GM18873 (cell line): ENCODE data around the gene COMMD1.
"Not testable (repeated sequence)": the region's sequence is repeated elsewhere in the genome, so short reads cannot be mapped to it uniquely, and the experiment has no call there.

Experiments used
- ATAC-seq: cut with Tn5 transposase; IDR thresholded peaks from one replicate; pipeline ENCODE4 v1.9.1; 2021; ENCODE audit warnings: mild to moderate bottlenecking, moderate library complexity, moderate number of reproducible peaks; ENCODE audit not compliant: unreplicated experiment, low FRiP score

The COMMD1 gene

DNA sequence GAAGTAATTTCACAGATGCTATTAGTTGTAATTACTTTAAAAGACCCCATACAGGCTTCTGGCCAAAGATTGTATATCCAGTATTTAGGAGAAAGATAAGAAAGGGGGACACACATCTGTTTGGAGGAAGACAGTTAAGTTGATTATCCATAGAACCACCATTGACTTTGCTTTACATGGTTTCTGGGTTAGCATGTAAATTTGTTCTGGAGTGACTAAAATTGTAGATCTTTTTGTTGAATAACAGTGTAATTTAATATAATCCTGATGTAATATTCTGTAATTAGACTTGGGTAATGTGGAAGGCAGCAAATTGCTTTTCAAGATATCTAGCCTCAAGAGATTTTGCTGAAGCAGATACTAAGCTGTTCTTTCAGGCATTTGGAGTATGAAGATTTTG lies 17.2 kb downstream of the COMMD1 start:
- ATAC-seq = no peak

DNA sequence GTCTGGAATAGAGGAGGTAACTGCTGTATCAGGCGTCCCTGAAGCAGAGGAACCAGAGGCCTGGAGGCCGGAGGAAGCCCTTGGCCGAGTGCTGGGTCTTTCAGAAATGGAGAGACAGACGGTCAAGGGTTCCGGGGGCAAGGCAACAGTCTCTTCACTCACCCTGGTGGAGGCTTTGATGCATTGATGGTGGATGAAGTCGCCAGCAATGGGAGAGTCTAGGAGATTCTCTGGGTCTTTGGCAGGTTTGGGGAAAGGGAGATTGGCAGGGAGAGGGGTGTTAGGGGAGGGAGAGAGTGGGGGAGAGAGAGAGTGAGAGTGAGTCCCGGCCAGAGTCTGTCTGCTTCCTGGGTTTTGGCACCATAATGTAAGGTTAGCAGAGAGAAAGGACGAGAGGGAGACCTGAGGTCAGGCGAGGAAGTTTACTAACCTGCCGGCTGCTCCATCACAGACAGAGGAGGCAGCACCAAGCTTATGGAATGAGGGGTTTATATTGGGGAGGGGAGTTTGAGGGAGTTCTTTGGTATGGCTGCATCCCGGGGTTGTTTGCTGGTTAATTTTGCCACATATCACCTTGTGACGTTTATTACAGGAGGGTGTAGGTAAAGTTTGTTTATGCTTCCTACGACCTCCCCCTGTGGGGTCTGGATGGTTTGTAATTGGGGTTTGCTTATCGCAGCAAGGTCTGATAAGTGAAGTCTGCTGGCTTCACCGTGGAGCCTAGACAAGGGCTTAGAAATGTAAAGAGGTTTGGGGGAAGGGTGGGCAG lies 19.6 kb downstream of the COMMD1 start:
- no peak for ATAC-seq

DNA sequence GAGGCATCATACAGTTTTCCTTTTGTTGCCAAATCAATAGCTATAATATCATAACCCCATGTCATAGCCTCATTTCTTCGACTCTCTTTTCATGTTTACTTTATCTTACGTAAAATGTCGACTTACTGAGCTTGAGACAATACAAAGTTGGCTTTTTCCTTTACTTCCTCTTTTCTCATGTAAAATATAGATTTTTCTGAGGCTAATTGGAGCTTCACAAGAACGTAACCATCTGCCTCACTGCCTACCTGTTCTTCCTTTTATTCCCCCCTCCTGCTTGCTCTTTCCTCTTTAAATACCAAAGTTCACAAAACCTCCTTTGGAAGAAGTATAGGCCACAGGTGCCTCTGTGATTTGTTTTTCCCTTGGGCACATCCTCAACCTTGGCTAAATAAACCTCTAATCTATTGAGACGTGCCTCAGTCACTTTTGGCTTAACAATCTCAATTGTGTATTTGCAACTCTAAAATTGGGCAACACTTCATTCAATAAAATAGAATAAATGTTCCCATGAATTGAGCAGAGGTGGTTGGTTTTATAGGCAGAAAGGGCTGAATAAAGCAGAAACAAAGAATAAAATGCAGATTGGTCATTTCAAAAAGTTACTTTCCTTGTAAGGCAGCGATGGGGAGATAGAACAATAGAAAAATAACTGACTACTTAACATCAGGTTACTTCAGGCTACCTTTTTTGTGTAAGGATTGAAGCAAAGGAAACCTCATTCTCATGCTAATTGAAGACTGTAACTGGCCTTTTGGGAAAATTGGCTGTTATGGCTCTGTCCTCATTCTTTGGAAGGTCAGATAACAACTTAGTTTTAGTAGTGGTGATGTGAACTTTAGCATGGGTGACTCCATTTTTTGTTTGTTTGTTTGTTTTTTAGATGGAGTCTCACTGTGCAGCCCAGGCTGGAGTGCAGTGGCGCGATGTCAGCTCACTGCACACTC lies 21.3 kb downstream of the COMMD1 start:
- no peak for ATAC-seq

DNA sequence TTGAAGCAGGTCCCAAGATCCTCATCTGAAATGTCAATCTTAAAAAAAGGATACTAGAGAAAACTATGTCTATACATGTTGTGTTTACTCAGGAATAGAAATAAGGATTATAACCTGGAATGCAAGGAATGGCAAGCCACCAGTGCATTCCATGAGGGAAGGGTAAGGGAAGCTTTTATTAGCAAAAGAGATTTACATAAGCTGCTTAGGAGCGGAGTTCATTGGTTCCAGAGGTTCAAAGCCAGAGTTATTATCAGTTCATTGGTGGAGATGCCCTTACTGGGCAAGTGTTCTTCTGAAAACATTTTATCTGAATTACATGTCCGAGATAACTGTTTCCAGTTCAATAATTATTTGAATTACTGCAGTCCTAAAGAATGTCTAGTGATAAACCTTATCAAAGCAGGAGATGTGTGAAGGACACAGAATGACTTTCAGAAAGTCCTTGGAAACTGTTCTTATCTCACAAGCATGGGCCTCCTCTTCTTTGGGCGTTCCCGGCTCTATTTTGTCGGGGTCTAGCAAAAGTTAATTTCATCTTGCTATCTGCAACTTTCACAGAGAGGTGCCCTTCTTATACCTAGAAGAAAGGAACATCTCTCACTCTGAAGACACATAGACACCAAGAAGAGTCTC lies 23.5 kb downstream of the COMMD1 start:
- no peak for ATAC-seq

DNA sequence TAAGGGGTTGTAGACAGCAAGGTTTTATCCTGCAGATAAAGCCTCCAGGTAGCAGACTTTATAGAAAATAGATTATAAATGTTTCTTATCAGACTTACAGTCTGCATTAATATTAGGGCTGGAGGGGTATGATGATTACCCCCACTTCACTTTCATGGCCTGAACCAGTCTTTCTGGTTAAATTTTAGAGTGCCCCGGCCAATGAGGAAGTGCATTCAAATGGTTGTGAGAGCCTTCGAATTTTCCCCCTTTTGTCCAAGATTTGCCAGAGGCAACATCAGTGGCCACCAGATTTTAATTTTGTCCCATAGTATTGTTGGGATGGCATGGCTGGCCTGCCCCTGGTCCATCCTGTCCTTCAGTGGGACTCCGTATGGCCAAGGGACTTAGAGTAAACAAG lies 31.6 kb downstream of the COMMD1 start:
- ATAC-seq = no peak

DNA sequence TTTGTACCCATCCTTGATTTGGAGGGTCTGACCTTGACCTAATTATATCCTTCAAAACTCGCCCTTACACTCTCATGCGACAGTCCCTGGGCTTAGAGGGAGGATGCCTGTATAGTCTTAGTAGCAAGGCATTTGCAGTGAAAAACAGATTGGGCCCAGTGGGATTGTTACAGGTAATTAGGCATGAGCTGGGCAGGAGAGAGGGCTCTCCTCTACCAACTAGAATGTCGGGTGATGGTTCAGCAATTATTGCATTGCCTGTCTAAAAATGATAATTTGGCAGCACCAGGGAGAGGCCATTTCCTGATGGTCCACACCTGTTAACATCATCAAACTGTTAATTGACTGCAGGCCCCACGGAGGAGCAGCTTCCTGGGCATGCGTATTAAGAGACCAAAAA lies 32.4 kb downstream of the COMMD1 start:
- ATAC-seq = no peak

DNA sequence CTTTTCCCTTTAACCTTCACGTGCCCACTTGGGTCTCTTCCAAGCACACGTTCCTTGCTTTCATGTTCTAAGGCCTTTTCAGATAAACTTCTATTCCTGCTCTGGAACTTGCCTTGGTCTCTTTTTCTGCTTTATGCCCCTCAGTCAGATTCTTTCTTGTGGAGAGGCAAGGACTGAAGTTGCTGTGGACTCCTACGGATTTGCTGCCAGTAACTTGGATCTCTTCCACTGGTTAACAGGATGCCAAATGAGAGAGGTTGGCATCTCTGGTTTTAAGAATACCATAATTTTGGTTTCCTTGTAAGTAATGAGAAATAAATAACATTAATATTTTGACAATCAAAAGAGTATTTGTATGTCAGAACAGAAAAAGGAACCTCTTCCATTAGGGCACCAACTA lies 33.0 kb downstream of the COMMD1 start:
- no peak for ATAC-seq

DNA sequence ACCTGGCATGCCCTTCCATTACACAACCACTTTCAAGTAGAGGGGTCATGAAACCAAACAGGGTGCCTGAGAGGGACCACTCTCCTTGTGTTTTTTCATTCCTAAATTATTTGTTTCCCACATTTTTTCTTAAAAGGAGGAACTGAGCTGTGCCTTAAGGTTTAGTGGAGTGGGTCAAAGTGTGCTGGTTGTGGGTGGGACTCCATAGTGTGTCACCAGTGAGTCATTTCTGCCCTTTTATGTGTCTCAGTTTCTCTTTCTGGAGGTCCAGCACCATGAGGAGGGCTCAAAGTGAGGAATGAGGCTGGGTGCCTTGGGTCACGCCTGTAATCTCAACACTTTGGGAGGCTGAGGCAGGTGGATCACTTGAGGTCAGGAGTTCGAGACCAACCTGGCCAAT lies 37.8 kb downstream of the COMMD1 start:
- ATAC-seq = no peak

DNA sequence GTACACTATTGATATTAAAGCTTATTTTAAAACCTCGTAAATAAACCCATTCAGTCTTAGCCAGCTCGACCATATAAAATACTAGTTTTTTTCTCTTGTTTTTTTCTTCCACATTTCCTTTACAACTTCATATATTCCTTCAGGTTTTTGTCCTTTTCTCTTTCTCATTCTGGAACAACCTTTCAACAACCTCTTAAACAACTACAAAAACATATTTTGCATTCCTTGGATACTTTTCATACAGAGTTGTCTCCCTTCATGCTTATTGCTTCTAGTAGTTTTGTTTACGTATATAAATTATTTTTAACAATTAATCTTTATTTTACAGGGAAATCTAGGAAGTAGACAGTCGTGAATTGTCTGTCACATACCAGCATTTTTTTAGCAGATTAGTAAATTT lies 41.2 kb downstream of the COMMD1 start:
- no peak for ATAC-seq

DNA sequence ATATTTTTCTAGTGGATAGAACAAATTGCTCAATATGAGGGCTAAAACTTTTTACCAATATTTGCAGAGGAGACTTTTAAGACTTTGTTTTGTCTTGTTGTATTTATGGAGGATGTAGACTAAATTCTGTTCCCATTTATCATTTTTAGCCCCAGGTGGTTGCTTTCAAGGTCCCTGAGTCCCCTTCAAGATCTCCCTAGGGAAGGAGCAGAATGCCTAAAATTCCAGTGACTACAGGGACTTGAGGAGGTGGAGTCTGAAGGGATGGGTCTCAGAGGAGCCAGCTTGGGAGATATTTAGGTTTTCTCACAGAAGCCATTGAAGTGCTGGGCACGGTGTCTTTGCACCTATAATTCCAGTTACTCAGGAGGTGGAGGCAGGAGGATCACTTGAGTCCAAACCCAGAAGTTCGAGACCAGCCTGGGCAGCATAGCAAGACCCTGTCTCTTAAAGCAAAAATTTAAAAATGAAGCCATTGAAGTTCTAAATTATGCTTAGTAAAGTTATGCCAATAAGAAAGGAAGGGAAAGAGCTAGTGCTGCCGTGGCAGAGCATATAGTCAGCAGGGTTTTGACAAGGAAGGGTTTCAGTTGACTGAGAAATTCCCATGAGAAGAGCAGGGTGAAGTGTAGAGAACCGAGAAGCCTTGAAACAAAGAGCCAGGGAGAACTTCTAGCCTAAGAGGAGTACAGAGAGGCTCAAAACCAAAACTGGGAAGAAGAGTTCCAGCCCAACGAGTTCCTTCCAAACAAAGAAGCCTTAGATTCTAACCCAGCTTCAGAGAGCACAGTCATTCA lies 43.4 kb downstream of the COMMD1 start:
- no peak for ATAC-seq

DNA sequence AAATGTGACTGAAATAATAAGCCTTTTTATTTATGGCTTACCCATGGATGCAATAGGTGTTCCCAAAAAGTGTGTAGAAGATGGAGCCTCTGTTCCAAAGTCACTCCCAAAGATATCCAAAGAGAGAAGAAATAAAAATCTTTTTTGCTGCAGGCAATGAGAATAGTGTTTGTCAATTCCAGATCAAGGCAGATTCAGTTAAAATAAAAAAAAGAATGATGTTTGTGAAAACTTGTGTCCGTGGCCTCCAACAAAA lies 43.9 kb downstream of the COMMD1 start:
- ATAC-seq = no peak

DNA sequence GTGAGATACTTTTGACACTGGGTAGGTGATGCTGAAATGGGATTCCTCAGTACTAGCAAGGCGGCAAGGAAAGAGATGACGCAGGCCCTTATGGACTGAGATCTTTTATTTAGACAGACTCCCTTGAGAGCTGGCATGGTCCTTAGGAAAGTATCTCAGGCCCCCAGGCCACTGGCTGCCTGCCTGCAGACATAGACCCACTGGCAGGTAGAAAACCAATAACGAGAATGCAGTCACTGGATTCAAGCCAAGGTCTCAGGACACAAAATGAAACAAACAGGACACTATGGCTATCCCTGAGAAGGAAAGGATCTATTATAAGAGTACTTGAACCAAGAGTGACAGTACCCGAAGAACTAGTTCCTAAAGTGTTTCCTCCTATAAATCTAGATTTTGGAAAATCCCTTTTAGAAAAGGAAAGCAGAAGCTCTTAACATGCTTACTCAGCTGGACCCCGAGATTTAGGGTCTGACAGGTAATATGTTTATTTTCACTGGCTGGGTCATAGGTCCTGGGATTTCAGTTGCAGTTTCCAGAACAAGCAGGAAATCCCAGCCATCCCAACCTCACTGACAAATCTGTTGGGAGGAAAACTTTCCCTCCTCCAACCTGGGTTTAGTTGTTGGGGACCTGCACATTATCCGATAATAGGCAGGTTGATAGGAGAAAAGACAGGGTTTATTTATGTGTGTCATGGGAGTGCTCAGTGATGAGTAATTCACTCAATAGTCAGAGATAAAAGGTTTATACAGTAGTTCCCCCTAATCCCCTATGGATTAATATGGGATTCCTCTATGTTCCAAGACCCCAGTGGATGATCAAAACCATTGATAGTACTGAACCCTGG lies 44.5 kb downstream of the COMMD1 start:
- ATAC-seq = no peak

DNA sequence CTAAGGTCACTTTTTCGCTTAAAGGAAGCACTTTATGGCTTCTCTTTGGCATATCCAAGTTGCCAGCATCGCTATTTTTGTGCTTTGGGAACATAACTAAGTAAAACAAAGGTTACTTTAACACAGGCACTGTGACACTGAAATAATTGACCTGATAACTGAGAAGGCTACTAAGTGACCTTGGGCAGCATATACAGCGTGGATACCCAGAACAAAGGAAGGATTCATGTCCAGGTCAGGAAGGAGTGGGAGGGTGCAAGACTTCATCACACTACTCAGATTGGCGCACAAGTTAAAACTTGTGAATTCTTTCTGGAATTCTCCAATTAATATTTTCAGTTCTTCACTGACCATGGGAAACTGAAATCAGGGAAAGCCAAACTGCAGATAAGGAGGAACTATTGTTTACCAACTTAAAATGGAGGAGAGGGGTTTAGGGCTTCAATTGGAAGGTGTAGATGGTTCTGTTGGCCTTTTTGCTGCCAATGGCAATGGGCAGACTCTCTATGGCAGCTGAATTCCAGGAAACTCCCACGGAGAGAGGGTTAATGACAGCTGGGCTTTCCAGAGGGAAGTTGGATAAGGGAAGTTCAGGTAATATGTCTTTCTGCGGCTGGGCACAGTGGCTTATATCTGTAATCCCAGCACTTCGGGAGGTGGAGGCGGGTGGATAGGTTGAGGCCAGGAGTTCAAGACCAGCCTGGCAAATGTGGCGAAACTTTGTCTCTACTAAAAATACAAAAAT lies 45.3 kb downstream of the COMMD1 start:
- ATAC-seq = no peak

DNA sequence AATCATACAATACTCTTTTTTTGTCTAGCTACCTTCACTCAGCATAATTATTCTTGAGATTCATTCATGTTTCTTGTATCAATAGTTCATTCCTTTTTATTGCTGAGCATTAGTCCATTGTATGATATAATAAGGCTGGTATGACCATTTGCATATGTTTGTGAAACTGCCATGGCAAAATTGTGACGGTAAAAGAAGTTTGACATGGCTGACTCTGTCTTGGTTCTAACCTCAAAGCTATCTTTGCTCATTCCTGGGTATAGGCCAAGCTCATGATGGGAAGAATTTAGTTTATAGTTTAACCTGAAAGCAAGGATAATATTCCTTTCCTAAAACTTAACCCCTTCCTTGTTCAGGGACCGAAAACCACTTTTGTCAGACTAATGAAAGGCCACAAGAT lies 46.4 kb downstream of the COMMD1 start:
- no peak for ATAC-seq

DNA sequence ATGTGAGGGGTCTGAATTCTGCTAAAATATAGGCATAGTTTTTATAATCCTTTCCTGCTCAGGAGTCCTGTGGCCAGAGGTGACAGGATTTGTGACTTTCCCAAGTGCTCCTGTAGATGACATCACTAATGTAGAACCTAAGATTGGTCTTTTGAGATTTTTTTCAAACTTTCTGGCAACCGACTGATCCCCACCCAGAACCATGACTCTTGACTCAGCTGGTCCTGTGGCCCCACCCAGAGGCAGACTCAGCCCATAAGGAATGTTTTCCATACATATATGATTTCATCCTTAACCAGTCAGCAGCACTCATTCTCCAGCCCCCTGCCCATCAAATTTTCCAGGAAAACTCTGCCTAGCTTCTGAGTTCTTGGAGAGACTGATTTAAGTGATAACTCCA lies 46.8 kb downstream of the COMMD1 start:
- no peak for ATAC-seq

DNA sequence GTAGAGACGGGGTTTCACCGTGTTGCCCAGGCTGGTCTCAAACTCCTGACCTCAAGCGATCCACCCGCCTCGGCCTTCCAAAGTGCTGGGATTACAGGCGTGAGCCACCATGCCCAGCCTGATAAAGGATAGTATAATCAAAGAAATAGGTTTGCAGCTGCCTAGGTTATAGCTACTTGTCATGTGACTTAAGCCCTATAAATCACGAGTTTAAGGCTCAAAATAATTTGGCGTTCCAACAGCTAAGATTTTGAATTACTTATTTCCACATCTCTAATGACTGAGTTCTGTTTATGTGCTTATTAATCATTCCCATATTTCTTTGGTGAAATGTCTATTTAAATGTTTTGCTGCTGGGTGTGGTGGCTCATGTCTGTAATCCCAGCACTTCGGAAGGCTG lies 49.4 kb downstream of the COMMD1 start:
- ATAC-seq = not testable (repeated sequence)

DNA sequence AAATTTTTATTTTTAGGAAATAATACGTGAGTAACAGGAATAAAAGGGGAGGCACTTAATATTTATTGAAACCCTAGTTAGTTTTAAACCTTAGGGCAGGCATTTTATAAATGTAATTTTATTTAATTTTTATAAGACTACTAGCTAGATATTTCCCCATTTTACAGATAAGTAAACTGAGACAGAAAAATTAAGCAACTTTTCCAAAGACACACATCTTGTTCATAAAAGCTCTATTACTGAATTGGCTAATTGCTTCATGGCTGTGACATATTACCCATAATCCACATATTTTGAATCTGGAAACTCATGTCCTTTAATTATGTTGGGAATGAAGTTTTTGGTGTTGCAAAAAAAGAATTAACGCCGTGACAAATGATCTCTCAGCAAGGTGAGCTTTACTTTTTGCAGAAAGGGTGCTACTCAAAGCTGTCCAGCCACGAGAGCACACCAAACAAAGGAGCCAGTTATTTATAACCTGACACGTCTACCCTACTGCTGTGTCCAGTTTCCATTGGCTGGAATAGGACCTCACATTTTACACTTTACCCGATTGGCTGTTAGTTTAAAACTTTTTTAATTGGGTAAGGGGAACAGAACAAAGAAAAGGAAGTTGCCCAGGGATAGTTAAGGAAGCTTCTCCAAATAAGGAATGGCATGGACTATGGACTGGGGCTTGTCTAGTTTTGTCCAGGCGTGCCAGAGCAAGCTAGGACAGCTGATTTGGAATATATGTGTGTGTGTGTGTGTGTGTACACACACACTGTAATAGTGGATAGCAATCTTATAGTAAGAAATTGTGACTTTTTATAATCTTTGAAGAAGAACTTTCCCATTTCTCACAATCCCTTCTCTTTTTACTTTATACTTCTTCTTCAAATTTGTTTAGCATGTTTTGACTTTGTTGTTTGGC lies 54.2 kb downstream of the COMMD1 start:
- no peak for ATAC-seq

DNA sequence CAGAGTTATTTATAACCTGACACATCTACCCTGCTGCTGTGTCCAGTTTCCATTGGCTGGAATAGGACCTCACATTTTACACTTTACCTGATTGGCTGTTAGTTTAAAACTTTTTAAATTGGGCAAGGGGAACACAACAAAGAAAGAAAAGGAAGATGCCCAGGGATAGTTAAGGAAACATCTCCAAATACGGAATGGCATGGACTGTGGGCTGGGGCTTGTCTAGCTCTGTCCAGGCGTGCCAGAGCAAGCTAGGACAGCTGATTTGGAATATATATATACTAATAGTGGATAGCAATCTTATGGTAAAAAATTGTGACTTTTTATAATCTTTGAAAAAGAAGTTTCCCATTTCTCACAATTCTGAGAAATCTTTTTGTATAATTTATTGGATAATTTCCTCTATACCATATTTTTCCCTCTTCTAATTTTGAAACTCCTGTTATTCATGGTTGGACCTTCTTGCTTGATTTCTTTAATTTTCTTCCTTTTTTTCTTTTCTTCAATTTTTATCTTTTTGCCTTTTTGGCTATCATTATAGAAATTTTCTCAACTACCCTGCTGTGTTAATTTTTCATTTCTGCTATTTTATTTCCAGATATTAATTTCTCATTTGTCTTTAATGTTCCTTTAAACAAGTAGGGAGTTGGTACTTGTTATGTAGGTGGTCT lies 55.9 kb downstream of the COMMD1 start:
- ATAC-seq = no peak
